Spleen (tissue), 3 donors: Measurements from ENCODE around the gene TMEM119.

ENCODE experiments used
- POLR2A ChIP-seq, 3 donors: fragments of 450-650 bp; IDR thresholded peaks; one replicate each; pipeline ENCODE4 v1.5.1; 2017; ENCODE audit warnings: antibody characterized with exemption in 3 of 3, mild to moderate bottlenecking in 1 of 3
- POLR2AphosphoS5 ChIP-seq, 3 donors: sonication (generic); formaldehyde crosslinking; IDR thresholded peaks; one replicate each; pipeline ENCODE4 v1.5.1; 2017; ENCODE audit warnings: antibody characterized with exemption in 3 of 3

GRCh38 chr12:108616941-108617858, 19.3 kb upstream of the TMEM119 start:
- TF ChIP-seq POLR2A (IDR thresholded peaks at IDR 0.05) (no peak), POLR2AphosphoS5 (IDR thresholded peaks at IDR 0.05) (peak; percentile 40 to 58 (median 53))
